Panc1 (cell line): ENCODE measurements around the gene RTN4IP1. TPM values are rescaled to one million over a fixed set of nuclear protein-coding genes. Genes with fewer than 3 reads are reported as not detected.
"Not testable (repeated sequence)": the region's sequence is repeated elsewhere in the genome, so short reads cannot be mapped to it uniquely, and the experiment has no call there.

Source experiments
- ATAC-seq: fragments of 200-7000 bp; cut with Tn5 transposase; 2 replicates; pipeline ENCODE4 v1.9.1; 2020; ENCODE audit warnings: mild to moderate bottlenecking, moderate library complexity
- BruUV-seq: library from RNA; stranded (reverse); fragments of 400-500 nt; replicated peaks from 2 replicates; lab custom pipeline; 2021; lab: Mats Ljungman, UMichigan
- CTCF ChIA-PET: fragments of 300-600 bp; sonication (Branson Sonifier 250); formaldehyde crosslinking; loops from one replicate; lab custom pipeline; 2022; ENCODE audit warnings: antibody characterized with exemption; lab: Charles Lee
- POLR2A ChIA-PET: fragments of 300-600 bp; sonication (Branson Sonifier 250); formaldehyde crosslinking; loops from one replicate; lab custom pipeline; 2022; ENCODE audit warnings: antibody characterized with exemption; lab: Charles Lee
- DNase-seq: peaks from one replicate; pipeline ENCODE4 v3.0.0-alpha.2; 2010; ENCODE audit warnings: low read depth, low spot score
- H3K27ac ChIP-seq: 2 replicates; pipeline ENCODE4 v1.5.1; 2011; ENCODE audit warnings: mild to moderate bottlenecking, low read length, inconsistent platforms
- H3K27me3 ChIP-seq: fragments of 200-500 bp; sonication (Bioruptor generic); 2 replicates; pipeline ENCODE4 v1.6.0; 2014; ENCODE audit warnings: low read length, inconsistent platforms; ENCODE audit not compliant: control insufficient read depth, insufficient read depth
- H3K36me3 ChIP-seq: fragments of 200-500 bp; sonication (Bioruptor generic); 2 replicates; pipeline ENCODE4 v1.5.1; 2014; ENCODE audit warnings: inconsistent platforms, mild to moderate bottlenecking, low read length, moderate library complexity; ENCODE audit not compliant: control insufficient read depth, insufficient read depth
- H3K4me1 ChIP-seq: 2 replicates; pipeline ENCODE4 v1.5.1; 2011; ENCODE audit warnings: inconsistent platforms, mild to moderate bottlenecking, low read length, moderate library complexity; ENCODE audit not compliant: control insufficient read depth, insufficient read depth
- H3K4me3 ChIP-seq, 2 experiments: 2 replicates each; pipeline ENCODE4 v1.5.1; 2011 to 2012; ENCODE audit warnings: low read depth in 2 of 2, low read length in 2 of 2, mild to moderate bottlenecking in 2 of 2, inconsistent platforms in 1 of 2, moderate library complexity in 1 of 2
- H3K9me3 ChIP-seq: fragments of 200-500 bp; sonication (Bioruptor generic); 2 replicates; pipeline ENCODE4 v1.5.1; 2014; ENCODE audit warnings: low read depth, mild to moderate bottlenecking, inconsistent platforms, low read length, moderate library complexity; ENCODE audit not compliant: control insufficient read depth, insufficient read depth
- POLR2AphosphoS5 ChIP-seq: IDR thresholded peaks from 2 replicates; pipeline ENCODE4 v1.6.1; 2012; ENCODE audit warnings: mild to moderate bottlenecking, low read depth, low read length, moderate library complexity
- SIN3A ChIP-seq: IDR thresholded peaks from 2 replicates; pipeline ENCODE4 v1.6.1; 2012; ENCODE audit warnings: low read depth, mild to moderate bottlenecking, low read length, moderate library complexity, borderline replicate concordance; ENCODE audit not compliant: insufficient read depth
- TCF7L2 ChIP-seq: IDR thresholded peaks from 2 replicates; pipeline ENCODE4 v1.6.1; 2011; ENCODE audit warnings: mild to moderate bottlenecking, low read depth, low read length, inconsistent platforms
- in situ Hi-C: cut with HindIII; loops from 2 replicates; pipeline ENCODE4 v1.10.0; 2016; ENCODE audit warnings: low sequenced_read_pairs, low pct_unique_long_range_greater_than_20kb
- intact Hi-C: fragments of 100-400 bp; cut with micrococcal nuclease; formaldehyde crosslinking; loops from one replicate; pipeline ENCODE4 v1.10.0; 2022; ENCODE audit not compliant: unreplicated experiment
- total RNA-seq: library from RNA; stranded (reverse); gene quantifications from one replicate; pipeline ENCODE4 v1.2.1, GENCODE V29; 2021; ENCODE audit not compliant: unreplicated experiment
- TF ChIP-seq, protein P1 (sequence below), 2 experiments: IDR thresholded peaks; 2 replicates each; pipeline ENCODE4 v1.6.1; 2011 to 2012; ENCODE audit warnings: low read depth in 2 of 2, control low read depth in 1 of 2, low read length in 1 of 2, mild to moderate bottlenecking in 1 of 2, moderate library complexity in 1 of 2; ENCODE audit not compliant: insufficient read depth in 1 of 2
- TF ChIP-seq, protein P2 (sequence below): fragments of 450-650 bp; IDR thresholded peaks from 2 replicates; pipeline ENCODE4 v1.5.1; 2017; ENCODE audit warnings: mild to moderate bottlenecking

Gene RTN4IP1
- total RNA-seq, 1 experiment from 2014 or later = 9.4 TPM

DNA sequence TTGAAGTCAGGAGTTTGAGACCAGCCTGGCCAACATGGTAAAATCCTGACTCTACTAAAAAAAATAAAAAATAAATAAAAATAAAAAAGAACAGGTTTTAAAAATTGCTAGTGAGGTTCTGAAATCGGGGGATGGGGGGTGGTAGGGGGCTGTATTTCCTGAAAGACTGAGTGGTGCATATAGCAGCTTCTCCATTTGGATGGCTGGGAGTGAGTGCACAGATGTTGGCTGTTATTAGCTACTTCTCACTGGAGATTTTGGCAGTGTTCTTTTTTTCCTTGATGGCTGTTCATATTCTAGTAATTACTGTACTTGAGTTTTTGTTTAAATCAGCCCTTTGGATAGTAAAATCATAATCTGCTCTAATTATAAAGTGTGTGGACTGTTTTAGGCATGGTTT, 79.8 kb downstream of the RTN4IP1 start:
- BruUV-seq = no TSS peak
- intact Hi-C loops (no loop called here), in situ Hi-C loops (no loop called here)
- no peak overlapping the region for H3K4me3 ChIP-seq
- TF ChIP-seq, protein P1, sequence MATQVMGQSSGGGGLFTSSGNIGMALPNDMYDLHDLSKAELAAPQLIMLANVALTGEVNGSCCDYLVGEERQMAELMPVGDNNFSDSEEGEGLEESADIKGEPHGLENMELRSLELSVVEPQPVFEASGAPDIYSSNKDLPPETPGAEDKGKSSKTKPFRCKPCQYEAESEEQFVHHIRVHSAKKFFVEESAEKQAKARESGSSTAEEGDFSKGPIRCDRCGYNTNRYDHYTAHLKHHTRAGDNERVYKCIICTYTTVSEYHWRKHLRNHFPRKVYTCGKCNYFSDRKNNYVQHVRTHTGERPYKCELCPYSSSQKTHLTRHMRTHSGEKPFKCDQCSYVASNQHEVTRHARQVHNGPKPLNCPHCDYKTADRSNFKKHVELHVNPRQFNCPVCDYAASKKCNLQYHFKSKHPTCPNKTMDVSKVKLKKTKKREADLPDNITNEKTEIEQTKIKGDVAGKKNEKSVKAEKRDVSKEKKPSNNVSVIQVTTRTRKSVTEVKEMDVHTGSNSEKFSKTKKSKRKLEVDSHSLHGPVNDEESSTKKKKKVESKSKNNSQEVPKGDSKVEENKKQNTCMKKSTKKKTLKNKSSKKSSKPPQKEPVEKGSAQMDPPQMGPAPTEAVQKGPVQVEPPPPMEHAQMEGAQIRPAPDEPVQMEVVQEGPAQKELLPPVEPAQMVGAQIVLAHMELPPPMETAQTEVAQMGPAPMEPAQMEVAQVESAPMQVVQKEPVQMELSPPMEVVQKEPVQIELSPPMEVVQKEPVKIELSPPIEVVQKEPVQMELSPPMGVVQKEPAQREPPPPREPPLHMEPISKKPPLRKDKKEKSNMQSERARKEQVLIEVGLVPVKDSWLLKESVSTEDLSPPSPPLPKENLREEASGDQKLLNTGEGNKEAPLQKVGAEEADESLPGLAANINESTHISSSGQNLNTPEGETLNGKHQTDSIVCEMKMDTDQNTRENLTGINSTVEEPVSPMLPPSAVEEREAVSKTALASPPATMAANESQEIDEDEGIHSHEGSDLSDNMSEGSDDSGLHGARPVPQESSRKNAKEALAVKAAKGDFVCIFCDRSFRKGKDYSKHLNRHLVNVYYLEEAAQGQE (IDR thresholded peaks at IDR 0.05; ENCODE audit: insufficient read depth in 1 of 2, low read depth in 2 of 2, low read length in 1 of 2) = no peak
- no peak for TF ChIP-seq POLR2AphosphoS5
- TF ChIP-seq TCF7L2 = no peak
- TF ChIP-seq, protein P2, sequence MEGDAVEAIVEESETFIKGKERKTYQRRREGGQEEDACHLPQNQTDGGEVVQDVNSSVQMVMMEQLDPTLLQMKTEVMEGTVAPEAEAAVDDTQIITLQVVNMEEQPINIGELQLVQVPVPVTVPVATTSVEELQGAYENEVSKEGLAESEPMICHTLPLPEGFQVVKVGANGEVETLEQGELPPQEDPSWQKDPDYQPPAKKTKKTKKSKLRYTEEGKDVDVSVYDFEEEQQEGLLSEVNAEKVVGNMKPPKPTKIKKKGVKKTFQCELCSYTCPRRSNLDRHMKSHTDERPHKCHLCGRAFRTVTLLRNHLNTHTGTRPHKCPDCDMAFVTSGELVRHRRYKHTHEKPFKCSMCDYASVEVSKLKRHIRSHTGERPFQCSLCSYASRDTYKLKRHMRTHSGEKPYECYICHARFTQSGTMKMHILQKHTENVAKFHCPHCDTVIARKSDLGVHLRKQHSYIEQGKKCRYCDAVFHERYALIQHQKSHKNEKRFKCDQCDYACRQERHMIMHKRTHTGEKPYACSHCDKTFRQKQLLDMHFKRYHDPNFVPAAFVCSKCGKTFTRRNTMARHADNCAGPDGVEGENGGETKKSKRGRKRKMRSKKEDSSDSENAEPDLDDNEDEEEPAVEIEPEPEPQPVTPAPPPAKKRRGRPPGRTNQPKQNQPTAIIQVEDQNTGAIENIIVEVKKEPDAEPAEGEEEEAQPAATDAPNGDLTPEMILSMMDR = no peak
- no peak for TF ChIP-seq SIN3A
- H3K9me3 ChIP-seq = no peaks in the 10 kb centered on the region
- H3K27ac ChIP-seq = no peak overlapping the region
- CTCF ChIA-PET = interaction anchor here (0.5 kb wide), 1 partner anchor 214 kb away, joined by 3 read pairs; no protein-coding TSS in a partner anchor
- POLR2A ChIA-PET = no interaction called here
- ATAC-seq (no peak), DNase-seq (no peak)
- H3K4me1 ChIP-seq = peaks cover 7% of the 10 kb centered on the region
- H3K27me3 ChIP-seq = no peaks in the 10 kb centered on the region
- peaks cover 10% of the 10 kb centered on the region; the same call in 1 of the 2 replicates for H3K36me3 ChIP-seq

DNA sequence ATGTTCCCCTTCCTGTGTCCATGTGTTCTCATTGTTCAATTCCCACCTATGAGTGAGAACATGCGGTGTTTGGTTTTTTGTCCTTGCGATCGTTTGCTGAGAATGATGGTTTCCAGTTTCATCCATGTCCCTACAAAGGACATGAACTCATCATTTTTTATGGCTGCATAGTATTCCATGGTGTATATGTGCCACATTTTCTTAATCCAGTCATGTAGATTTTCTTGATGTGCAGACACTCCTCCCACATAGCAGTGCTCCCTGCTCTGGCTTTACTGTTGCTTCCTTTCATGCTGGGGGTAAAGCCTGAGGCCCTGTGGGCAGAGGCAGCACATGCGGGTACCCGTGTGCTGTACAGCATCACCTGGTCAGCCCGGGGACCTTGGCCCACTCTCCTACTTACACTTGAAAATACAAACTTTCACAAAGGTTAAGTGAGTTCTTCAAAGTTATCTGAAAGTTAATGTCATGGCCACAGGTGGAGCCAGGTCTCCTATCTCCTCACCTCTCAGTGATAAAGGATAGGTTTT, 80.3 kb downstream of the RTN4IP1 start:
- H3K9me3 ChIP-seq, H3K27ac ChIP-seq, in situ Hi-C loops, BruUV-seq, H3K27me3 ChIP-seq, H3K4me1 ChIP-seq, ATAC-seq, intact Hi-C loops, H3K4me3 ChIP-seq, DNase-seq, POLR2A ChIA-PET: not testable (repeated sequence)
- CTCF ChIA-PET = interaction anchor here (0.5 kb wide), 1 partner anchor 214 kb away, joined by 3 read pairs; no protein-coding TSS in a partner anchor
- peaks cover 15% of the 10 kb centered on the region; the same call in 1 of the 2 replicates for H3K36me3 ChIP-seq
